BE2C (cell line): Measurements from ENCODE around the gene SELL.

ENCODE experiments used
- DNase-seq: peaks from one replicate; pipeline ENCODE4 v3.0.0-alpha.2; 2020
- H3K27me3 ChIP-seq: fragments of 250-450 bp; sonication (Bioruptor Pico); 2 replicates; pipeline ENCODE4 v1.5.1; 2020; ENCODE audit warnings: mild to moderate bottlenecking
- H3K36me3 ChIP-seq: fragments of 250-450 bp; sonication (Bioruptor Pico); 2 replicates; pipeline ENCODE4 v1.5.1; 2020; ENCODE audit warnings: mild to moderate bottlenecking
- H3K4me1 ChIP-seq: fragments of 250-450 bp; sonication (Bioruptor Pico); 2 replicates; pipeline ENCODE4 v1.5.1; 2020
- H3K4me3 ChIP-seq: 2 replicates; pipeline ENCODE4 v1.5.1; 2011; ENCODE audit warnings: low read depth, low read length
- H3K9me3 ChIP-seq: fragments of 250-450 bp; sonication (Bioruptor Pico); 2 replicates; pipeline ENCODE4 v1.5.1; 2020
- TF ChIP-seq, protein P1 (sequence below): IDR thresholded peaks from 2 replicates; pipeline ENCODE4 v1.5.1; 2012; ENCODE audit warnings: mild to moderate bottlenecking, low read depth, low read length

Gene SELL

DNA sequence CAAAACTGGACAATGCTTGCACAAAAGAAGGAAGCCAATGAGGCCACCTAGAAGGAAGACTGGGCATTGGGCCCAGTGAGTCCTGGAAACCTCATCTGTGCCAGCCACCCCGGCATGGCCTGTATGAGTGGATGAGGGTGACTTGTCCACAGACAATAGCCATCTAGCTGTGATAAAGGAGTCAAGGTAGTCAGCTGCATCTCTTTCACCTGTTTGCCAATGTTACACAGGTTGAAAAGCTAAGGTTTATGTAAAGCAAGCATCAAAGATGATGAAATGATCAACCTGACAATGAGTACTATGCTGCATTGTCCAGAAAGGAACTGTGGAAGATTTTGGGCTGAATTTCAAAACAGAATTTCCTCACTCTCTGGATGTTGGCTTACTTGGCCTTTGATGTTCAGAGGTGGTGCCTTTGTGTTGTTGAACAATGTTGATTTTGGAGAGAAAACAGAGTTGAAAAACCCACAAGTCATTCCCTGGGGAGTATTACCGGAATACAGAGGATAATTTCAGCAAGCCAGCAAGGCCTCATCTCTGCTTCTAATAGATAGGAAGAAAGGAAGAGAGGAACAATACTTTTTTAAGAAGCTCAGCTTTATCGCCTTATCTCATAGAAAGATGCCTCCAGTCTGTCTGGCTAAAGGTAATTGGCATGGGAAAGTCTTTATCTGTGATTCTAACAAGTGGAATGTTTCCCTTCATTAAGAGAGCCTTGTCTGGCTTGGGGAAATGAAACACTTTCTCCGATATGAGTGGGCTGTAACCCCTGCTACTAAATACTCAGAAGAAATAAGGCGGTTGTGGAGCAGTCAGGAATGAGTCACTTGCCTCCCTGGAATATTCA is 33.8 kb upstream of the SELL start:
- H3K4me3 ChIP-seq = no peak overlapping the region
- TF ChIP-seq, protein P1, sequence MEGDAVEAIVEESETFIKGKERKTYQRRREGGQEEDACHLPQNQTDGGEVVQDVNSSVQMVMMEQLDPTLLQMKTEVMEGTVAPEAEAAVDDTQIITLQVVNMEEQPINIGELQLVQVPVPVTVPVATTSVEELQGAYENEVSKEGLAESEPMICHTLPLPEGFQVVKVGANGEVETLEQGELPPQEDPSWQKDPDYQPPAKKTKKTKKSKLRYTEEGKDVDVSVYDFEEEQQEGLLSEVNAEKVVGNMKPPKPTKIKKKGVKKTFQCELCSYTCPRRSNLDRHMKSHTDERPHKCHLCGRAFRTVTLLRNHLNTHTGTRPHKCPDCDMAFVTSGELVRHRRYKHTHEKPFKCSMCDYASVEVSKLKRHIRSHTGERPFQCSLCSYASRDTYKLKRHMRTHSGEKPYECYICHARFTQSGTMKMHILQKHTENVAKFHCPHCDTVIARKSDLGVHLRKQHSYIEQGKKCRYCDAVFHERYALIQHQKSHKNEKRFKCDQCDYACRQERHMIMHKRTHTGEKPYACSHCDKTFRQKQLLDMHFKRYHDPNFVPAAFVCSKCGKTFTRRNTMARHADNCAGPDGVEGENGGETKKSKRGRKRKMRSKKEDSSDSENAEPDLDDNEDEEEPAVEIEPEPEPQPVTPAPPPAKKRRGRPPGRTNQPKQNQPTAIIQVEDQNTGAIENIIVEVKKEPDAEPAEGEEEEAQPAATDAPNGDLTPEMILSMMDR = no peak
- no peaks in the 10 kb centered on the region for H3K4me1 ChIP-seq

DNA sequence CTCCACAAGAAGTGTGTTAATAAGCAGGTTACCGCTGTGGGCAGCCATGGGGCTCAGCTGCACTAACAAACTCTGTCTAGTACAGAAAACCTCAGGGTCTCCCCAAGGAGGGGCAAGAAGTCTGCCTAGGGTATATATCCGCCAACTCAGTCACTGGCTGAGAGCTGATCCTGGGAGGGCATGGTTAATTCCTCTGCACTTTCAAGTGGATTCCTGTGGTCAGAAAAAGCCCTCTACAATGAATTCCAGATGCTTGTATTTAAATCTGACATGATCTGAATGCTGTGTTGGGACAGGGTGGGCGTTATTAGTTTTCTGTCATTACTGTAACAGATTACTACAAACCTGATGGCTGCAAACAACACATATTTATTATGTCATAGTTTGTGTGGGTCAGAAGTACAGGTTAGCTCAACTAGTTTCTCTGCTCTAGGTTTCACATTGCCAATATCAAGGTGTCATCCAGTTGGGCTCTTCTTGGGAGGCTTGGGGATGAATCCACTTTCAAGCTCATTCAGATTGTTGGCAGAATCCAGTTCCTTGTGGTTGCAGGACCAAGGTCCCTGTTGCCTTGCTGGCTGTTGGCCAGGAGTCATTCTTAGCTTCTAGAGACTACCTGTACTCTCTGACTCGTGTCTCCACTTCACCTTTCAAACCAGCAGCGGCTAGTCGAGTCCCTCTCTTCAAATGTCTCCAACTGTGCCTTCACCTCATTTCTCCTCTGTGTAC is 30.4 kb upstream of the SELL start:
- H3K4me1 ChIP-seq = no peaks in the 10 kb centered on the region
- no peak for DNase-seq
- no peaks in the 10 kb centered on the region for H3K9me3 ChIP-seq
- H3K4me3 ChIP-seq = no peak overlapping the region
- H3K36me3 ChIP-seq = no peaks in the 10 kb centered on the region
- H3K27me3 ChIP-seq = peaks cover 16% of the 10 kb centered on the region
- TF ChIP-seq, protein P1 = no peak

More for the DNA sequence above, 33.8 kb upstream of the SELL start:
- H3K36me3 ChIP-seq = no peaks in the 10 kb centered on the region
- DNase-seq = no peak
- H3K27me3 ChIP-seq = peaks cover 5% of the 10 kb centered on the region
- no peaks in the 10 kb centered on the region for H3K9me3 ChIP-seq

GRCh38 chr1:169739980-169740379 is 28.6 kb upstream of the SELL start:
- Histone ChIP-seq H3K4me3 (no peak overlapping the region), H3K27me3 (peaks cover 16% of the 10 kb centered on the region), H3K4me1 (no peaks in the 10 kb centered on the region), H3K9me3 (no peaks in the 10 kb centered on the region), H3K36me3 (no peaks in the 10 kb centered on the region)
- TF ChIP-seq, protein P1 = no peak
- no peak for DNase-seq

DNA sequence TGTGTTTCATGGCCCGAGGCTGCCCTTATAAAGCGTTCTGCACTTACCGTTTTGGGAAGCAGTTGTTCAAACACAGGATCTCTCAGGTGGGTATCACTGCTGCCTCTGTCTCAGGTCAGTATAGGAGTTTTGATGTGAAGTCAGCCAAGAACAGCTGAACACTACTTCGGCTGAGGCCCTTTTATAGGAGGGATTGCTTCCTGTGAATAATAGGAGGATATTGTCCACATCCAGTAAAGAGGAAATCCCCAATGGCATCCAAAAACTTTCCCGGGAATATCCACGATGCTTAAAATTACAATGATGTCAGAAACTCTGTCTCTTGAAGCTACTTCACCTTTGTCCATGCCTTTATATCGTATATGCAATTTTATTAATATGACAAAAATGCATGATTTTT is 22.5 kb upstream of the SELL start, which contains the start of gene SELE:
TSS of gene SELE (minus strand) at position 156 of the 400 bp plus-strand sequence. CDS start 467 bp downstream, outside the sequence.
- peaks cover 11% of the 10 kb centered on the region for H3K27me3 ChIP-seq
- no peaks in the 10 kb centered on the region for H3K9me3 ChIP-seq
- TF ChIP-seq, protein P1 = no peak
- no peaks in the 10 kb centered on the region for H3K4me1 ChIP-seq
- no peak within 1 kb of the TSS for H3K4me3 ChIP-seq
- H3K36me3 ChIP-seq = no peaks in the 10 kb centered on the region
- DNase-seq = no peak

DNA sequence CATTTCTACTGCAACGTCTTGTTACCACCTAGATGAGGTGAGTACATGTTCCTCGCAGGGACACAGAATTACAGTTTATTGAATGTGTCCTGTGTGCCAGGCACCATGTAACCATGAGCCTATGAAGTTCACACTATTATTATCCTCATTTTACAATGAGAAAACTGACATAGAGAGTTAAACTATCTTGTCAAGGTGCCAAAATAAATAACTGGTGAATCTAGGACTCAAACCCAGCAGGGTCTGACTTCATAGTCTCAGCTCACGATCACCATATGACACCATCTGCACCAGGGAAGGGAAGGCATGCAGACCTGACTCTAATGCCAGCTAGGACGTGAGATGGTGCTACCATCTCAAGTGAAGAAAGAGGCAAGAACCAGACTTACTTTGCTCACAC is 20.0 kb upstream of the SELL start:
- DNase-seq = no peak
- TF ChIP-seq, protein P1 = no peak
- no peaks in the 10 kb centered on the region for H3K4me1 ChIP-seq
- H3K4me3 ChIP-seq = no peak overlapping the region
- no peaks in the 10 kb centered on the region for H3K36me3 ChIP-seq
- H3K9me3 ChIP-seq = no peaks in the 10 kb centered on the region
- peaks cover 12% of the 10 kb centered on the region for H3K27me3 ChIP-seq
